Astrocyte of the spinal cord (primary cell): Measurements from ENCODE around the gene ANXA10.
A peak's percentile ranks its signal among the peaks of the same experiment; 100 is the strongest.

ENCODE experiments used
- DNase-seq: peaks from one replicate; pipeline ENCODE4 v3.0.0; 2011; ENCODE audit warnings: low read depth, low spot score
- H3K4me3 ChIP-seq: 2 replicates; pipeline ENCODE4 v1.5.1; 2011; ENCODE audit warnings: low read depth, mild to moderate bottlenecking, low read length, moderate library complexity
- in situ Hi-C: cut with HindIII; loops from 2 replicates; pipeline ENCODE4 v1.10.0; 2017; ENCODE audit warnings: low sequenced_read_pairs
- TF ChIP-seq, protein P1 (sequence below): IDR thresholded peaks from 2 replicates; pipeline ENCODE4 v1.5.1; 2012; ENCODE audit warnings: low read depth, mild to moderate bottlenecking, low read length, inconsistent platforms

ANXA10 gene

DNA sequence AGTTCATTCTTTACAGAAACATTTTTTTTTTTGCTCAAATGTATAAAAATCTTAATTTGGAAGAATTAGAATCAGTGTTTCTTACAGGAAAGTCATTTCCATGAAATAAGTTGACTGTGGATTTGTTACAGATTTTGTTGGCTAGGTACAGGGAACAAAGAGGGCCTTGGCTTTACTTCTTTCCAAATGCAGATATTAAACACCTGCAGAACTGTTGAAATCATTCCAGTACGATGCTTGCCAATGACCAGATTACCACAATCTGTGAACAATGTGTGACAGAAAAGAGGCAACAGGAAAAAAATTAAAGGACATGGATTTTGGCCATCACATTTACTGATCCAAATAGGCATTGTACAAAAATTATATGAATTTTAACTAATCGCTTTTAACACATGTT is 70.8 kb downstream of the ANXA10 start:
- DNase-seq = no peak
- TF ChIP-seq, protein P1, sequence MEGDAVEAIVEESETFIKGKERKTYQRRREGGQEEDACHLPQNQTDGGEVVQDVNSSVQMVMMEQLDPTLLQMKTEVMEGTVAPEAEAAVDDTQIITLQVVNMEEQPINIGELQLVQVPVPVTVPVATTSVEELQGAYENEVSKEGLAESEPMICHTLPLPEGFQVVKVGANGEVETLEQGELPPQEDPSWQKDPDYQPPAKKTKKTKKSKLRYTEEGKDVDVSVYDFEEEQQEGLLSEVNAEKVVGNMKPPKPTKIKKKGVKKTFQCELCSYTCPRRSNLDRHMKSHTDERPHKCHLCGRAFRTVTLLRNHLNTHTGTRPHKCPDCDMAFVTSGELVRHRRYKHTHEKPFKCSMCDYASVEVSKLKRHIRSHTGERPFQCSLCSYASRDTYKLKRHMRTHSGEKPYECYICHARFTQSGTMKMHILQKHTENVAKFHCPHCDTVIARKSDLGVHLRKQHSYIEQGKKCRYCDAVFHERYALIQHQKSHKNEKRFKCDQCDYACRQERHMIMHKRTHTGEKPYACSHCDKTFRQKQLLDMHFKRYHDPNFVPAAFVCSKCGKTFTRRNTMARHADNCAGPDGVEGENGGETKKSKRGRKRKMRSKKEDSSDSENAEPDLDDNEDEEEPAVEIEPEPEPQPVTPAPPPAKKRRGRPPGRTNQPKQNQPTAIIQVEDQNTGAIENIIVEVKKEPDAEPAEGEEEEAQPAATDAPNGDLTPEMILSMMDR = no peak
- H3K4me3 ChIP-seq = no peak overlapping the region
- in situ Hi-C loops = no loop called here

DNA sequence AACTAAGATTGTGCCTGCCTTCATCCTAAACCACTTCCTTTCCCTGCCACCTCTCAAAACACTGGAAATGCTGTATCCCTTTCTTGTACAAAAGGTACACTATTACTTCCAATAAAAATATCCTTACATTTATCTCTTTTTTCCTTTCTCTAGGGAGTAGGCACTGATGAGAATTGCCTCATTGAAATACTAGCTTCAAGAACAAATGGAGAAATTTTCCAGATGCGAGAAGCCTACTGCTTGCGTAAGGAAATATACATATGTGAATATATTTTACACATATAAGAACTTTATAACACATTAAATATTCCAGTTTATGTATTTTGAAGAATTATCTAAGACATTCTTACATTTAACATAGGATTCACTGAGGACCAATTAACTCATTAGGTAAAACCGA is 71.7 kb downstream of the ANXA10 start:
- DNase-seq = no peak
- in situ Hi-C loops = no loop called here
- TF ChIP-seq, protein P1 = no peak
- no peak overlapping the region for H3K4me3 ChIP-seq

DNA sequence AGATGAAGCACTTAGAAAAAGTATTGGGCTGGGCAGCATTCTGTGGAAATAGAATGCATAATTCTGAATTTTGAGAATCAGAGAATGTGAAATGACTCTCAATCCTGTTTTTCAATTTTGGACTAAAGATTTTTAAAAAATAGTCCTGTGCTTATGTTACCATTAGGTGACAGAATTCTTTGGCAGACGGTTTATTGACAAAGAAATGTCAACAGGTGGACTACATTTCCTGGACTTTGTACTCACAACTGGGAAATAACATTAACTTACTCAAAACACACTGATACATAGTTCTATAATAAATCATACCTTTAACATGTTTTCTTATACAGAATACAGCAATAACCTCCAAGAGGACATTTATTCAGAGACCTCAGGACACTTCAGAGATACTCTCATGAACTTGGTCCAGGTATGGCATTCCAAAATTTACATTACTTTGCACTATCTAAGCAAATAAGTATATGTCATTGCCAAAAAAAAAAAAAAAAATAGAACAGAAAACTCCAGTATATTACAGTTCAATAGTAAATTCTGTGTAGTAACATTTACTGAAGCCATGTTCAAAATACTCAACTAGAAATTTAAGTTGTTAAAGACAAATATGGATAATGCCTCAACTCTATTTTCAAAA is 72.7 kb downstream of the ANXA10 start:
- TF ChIP-seq, protein P1 = no peak
- in situ Hi-C loops = no loop called here
- no peak for DNase-seq
- no peak overlapping the region for H3K4me3 ChIP-seq

DNA sequence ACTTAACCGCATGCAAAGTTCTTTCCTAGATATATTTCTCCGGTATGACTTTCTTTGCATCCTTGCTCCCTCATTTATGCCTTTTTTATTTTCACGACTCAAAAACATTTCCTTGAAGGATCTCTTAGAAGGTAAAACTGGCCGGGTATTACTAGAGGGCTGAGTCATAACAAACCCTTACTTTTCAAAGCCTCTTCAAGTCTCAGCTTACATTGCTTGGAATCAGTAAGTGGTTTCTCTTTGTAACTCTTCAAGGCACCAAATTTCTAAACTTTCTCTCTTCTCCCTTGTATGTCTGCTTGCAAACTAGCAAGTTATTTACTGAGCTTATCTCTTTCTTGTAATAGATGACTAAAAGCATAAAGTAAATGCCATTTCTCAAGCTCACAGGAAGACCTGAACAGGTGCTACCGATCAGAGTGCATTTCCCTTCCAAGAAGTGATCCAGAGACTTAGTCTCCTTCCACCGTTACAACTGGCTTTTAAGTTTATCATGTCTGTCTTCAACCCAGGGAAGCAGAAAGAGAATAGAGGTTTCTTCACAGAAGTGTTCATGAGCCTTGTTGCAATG is 75.5 kb downstream of the ANXA10 start:
- TF ChIP-seq, protein P1 = no peak
- H3K4me3 ChIP-seq = no peak overlapping the region
- DNase-seq = peak; percentile 52
- in situ Hi-C loops = no loop called here

DNA sequence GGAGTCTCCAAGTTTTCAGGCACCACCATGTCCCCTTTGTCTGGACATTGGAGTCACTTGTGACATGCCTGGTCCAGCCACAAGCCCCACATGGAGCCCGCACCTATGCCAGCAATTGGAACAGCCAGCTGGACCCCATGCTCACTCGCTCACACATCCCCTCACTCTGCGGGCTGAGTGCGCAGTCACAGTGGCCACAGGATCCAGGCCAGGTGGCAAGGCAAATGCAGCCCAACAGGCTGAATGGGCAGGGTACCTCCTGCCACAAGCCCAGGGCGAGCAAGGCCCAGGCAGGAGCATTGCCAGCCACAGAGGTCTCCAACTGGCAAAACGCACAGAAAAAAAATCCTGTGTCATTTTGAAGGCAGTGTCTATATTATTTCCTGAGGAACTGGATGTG is 82.0 kb downstream of the ANXA10 start:
- H3K4me3 ChIP-seq = no peak overlapping the region
- DNase-seq = no peak
- TF ChIP-seq, protein P1 = no peak
- in situ Hi-C loops = no loop called here

DNA sequence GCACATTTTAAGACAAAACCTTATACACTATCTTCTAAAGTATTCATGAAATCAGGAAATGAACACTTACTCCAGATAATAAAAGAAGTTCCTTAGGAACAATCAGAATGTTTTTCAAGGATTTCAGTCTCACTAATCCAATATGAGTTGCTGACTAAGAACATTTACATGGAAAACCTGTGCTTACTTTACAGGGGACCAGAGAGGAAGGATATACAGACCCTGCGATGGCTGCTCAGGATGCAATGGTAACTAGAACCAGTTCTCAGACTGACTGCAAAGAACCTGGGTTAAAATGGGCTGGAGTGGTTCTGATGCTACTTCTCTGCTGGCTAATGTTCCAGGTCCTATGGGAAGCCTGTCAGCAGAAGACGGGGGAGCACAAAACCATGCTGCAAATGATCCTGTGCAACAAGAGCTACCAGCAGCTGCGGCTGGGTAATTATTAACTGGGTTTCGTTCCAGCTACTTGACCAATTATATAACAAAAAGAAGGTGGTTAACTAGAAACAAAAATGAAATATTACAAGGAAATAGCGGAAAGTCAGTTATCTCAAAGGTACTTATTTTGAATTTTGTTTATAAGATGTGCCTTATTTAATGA is 85.3 kb downstream of the ANXA10 start:
- DNase-seq = no peak
- H3K4me3 ChIP-seq = no peak overlapping the region
- TF ChIP-seq, protein P1 = no peak
- in situ Hi-C loops = no loop called here
